A673 (cell line): Measurements from ENCODE around the gene LAMA3. TPM values are rescaled to one million over a fixed set of nuclear protein-coding genes. Genes with fewer than 3 reads are reported as not detected.

Experiments used
- BruUV-seq: library from RNA; stranded (reverse); fragments of 400-500 nt; replicated peaks from 2 replicates; lab custom pipeline; 2021; lab: Mats Ljungman, UMichigan
- CTCF ChIA-PET: fragments of 300-600 bp; sonication (Branson Sonifier 250); formaldehyde crosslinking; loops from one replicate; lab custom pipeline; 2022; ENCODE audit warnings: antibody characterized with exemption; lab: Charles Lee
- POLR2A ChIA-PET: fragments of 300-600 bp; sonication (Branson Sonifier 250); formaldehyde crosslinking; loops from one replicate; lab custom pipeline; 2022; ENCODE audit warnings: antibody characterized with exemption; ENCODE audit not compliant: low non-redundant PET; lab: Charles Lee
- DNase-seq: peaks from one replicate; pipeline ENCODE4 v3.0.0-alpha.2; 2015; ENCODE audit warnings: low spot score
- H3K27ac ChIP-seq: fragments of 200-600 bp; sonication (generic); 2 replicates; pipeline ENCODE4 v1.5.1; 2016; ENCODE audit warnings: mixed run types, low read depth, mild to moderate bottlenecking, mixed read lengths, antibody characterized with exemption, low read length; ENCODE audit not compliant: poor library complexity, severe bottlenecking
- H3K27me3 ChIP-seq: fragments of 200-600 bp; sonication (generic); replicated peaks from 2 replicates; pipeline ENCODE4 v1.6.1; 2017; ENCODE audit warnings: mixed run types, low read depth, mild to moderate bottlenecking, mixed read lengths, antibody characterized with exemption, low read length; ENCODE audit not compliant: insufficient read depth, poor library complexity
- H3K36me3 ChIP-seq: fragments of 200-600 bp; sonication (generic); 2 replicates; pipeline ENCODE4 v1.6.1; 2016; ENCODE audit warnings: mixed run types, mild to moderate bottlenecking, mixed read lengths, antibody characterized with exemption, low read length; ENCODE audit not compliant: insufficient read depth, poor library complexity, severe bottlenecking
- H3K4me1 ChIP-seq: fragments of 200-600 bp; sonication (generic); 2 replicates; pipeline ENCODE4 v1.6.1; 2017; ENCODE audit warnings: mixed run types, mild to moderate bottlenecking, mixed read lengths, antibody characterized with exemption, low read length; ENCODE audit not compliant: insufficient read depth, poor library complexity, severe bottlenecking
- H3K4me3 ChIP-seq: fragments of 200-600 bp; sonication (generic); 2 replicates; pipeline ENCODE4 v1.5.1; 2016; ENCODE audit warnings: low read depth, mixed run types, mild to moderate bottlenecking, mixed read lengths, low read length; ENCODE audit not compliant: poor library complexity, severe bottlenecking
- H3K9me3 ChIP-seq: fragments of 200-600 bp; sonication (generic); 2 replicates; pipeline ENCODE4 v1.6.1; 2016; ENCODE audit warnings: mixed run types, low read depth, mild to moderate bottlenecking, mixed read lengths, antibody characterized with exemption, low read length; ENCODE audit not compliant: poor library complexity, severe bottlenecking
- EZH2 ChIP-seq: fragments of 200-600 bp; sonication (generic); IDR thresholded peaks from 2 replicates; pipeline ENCODE4 v1.6.1; 2017; ENCODE audit warnings: borderline replicate concordance, low read depth, mild to moderate bottlenecking, mixed read lengths, antibody characterized with exemption, low read length; ENCODE audit not compliant: poor library complexity, severe bottlenecking
- intact Hi-C: fragments of 100-400 bp; cut with micrococcal nuclease; formaldehyde crosslinking; loops from one replicate; pipeline ENCODE4 v1.10.0; 2022; ENCODE audit not compliant: unreplicated experiment
- total RNA-seq: library from RNA; stranded (reverse); gene quantifications from 2 replicates; pipeline ENCODE4 v1.2.3, GENCODE V29; 2021
- TF ChIP-seq, protein P1 (sequence below): fragments of 300-800, 200-600 bp; sonication (generic); conservative IDR thresholded peaks from 2 replicates; pipeline ENCODE4 v1.5.1; 2017; ENCODE audit warnings: low read depth, mild to moderate bottlenecking, antibody characterized with exemption, low read length, moderate library complexity, mixed read lengths

The LAMA3 gene
- total RNA-seq, 1 experiment from 2014 or later: 2.7 TPM

DNA sequence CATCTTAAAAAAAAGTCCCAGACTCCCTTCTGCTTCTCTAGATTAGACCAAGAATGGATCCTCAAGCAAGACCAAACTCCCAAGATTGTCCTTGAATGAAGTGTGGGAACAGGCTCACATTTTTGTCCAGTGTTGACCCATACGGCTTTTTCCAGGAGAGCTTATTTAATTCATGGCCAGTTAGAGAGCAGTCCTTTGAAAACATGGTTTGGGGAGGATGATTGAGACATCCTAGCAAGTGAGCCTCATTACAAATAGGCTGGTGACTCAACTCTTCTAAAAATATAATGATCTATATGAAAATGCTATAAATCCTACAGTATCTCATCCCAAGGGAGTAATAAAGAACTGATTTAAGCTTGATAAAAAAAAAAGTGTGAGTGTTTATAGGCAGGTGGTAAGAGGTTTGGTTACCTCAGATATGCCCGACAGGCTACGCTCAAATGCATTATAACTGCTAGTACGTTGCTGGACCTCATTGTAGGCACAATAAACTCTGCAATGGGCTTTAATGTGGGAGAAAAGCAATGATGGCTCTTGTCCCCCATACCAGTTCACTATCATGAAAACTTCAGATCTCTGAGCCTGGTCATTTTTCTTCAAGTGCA is 43.6 kb upstream of the LAMA3 start:
- ChIA-PET POLR2A (no interaction called here), CTCF (no interaction called here)
- intact Hi-C loops: no loop called here
- Histone ChIP-seq H3K36me3 (no peaks in the 10 kb centered on the region), H3K9me3 (no peaks in the 10 kb centered on the region), H3K27ac (no peak overlapping the region), H3K4me3 (no peak overlapping the region), H3K27me3 (no peaks in the 10 kb centered on the region), H3K4me1 (no peaks in the 10 kb centered on the region)
- TF ChIP-seq, protein P1, sequence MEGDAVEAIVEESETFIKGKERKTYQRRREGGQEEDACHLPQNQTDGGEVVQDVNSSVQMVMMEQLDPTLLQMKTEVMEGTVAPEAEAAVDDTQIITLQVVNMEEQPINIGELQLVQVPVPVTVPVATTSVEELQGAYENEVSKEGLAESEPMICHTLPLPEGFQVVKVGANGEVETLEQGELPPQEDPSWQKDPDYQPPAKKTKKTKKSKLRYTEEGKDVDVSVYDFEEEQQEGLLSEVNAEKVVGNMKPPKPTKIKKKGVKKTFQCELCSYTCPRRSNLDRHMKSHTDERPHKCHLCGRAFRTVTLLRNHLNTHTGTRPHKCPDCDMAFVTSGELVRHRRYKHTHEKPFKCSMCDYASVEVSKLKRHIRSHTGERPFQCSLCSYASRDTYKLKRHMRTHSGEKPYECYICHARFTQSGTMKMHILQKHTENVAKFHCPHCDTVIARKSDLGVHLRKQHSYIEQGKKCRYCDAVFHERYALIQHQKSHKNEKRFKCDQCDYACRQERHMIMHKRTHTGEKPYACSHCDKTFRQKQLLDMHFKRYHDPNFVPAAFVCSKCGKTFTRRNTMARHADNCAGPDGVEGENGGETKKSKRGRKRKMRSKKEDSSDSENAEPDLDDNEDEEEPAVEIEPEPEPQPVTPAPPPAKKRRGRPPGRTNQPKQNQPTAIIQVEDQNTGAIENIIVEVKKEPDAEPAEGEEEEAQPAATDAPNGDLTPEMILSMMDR: no peak
- DNase-seq: no peak
- no TSS peak for BruUV-seq

DNA sequence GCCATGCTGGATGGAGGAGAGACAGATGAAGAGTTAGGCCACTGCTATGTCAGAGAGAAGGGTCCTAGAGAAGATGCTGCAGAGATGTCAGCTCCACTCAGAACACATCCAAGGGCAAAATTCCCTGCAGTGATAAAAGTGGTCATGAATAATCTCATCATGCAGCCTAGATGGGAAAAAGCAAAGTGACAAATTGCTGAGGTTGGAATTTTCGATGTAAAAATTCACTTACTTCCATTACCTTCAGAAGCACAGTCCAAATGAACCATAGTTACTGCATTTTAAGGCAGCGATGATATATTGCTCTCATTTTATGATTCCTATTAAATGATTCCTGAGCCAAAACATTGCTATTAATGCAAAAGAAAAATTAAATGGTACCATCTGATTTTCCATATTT is 43.0 kb upstream of the LAMA3 start:
- no peak for DNase-seq
- H3K4me3 ChIP-seq: no peak overlapping the region
- TF ChIP-seq, protein P1: no peak
- no peak for TF ChIP-seq EZH2
- BruUV-seq: no TSS peak
- no peaks in the 10 kb centered on the region for H3K27me3 ChIP-seq
- no peak overlapping the region for H3K27ac ChIP-seq
- no peaks in the 10 kb centered on the region for H3K9me3 ChIP-seq
- ChIA-PET POLR2A (no interaction called here), CTCF (no interaction called here)
- H3K36me3 ChIP-seq: no peaks in the 10 kb centered on the region
- peaks cover 5% of the 10 kb centered on the region for H3K4me1 ChIP-seq
- intact Hi-C loops: no loop called here

DNA sequence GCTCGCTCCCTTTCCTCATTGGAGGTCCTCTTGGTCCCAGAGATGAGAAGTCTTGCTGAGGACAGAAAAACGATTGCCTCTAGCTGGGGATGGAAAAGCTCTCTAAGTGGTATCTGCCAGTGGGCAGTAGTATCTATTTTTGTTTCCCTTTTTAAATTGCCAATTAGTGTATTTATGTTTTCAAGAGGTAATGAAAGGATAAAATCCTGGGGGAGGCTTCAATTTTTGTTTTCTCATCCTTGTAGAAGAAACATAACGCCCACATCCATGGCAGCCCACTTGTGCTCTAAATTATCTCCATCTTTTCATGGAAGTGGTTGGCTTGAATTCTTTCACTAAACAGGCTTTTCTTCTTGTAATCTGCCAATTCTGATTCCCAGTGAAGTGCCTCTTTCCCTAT is 40.8 kb upstream of the LAMA3 start:
- Histone ChIP-seq H3K27me3 (no peaks in the 10 kb centered on the region), H3K4me1 (peaks cover 11% of the 10 kb centered on the region), H3K9me3 (no peaks in the 10 kb centered on the region), H3K4me3 (no peak overlapping the region), H3K27ac (no peak overlapping the region), H3K36me3 (no peaks in the 10 kb centered on the region)
- BruUV-seq: no TSS peak
- ChIA-PET CTCF (no interaction called here), POLR2A (no interaction called here)
- TF ChIP-seq EZH2: no peak
- TF ChIP-seq, protein P1: no peak
- DNase-seq: no peak
- intact Hi-C loops: no loop called here
